WTC11 (cell line): ENCODE measurements around the gene C10orf95. TPM values are rescaled to one million over a fixed set of nuclear protein-coding genes. Genes with fewer than 3 reads are reported as not detected.

Experiments used
- ATAC-seq: fragments of 200-7000 bp; cut with Tn5 transposase; 2 replicates; pipeline ENCODE4 v1.10.0; 2021; ENCODE audit warnings: mild to moderate bottlenecking, moderate library complexity
- CTCF ChIA-PET: fragments of 300-600 bp; sonication (Branson Sonifier 250); formaldehyde crosslinking; loops from one replicate; lab custom pipeline; 2021; ENCODE audit warnings: antibody characterized with exemption; lab: Charles Lee
- POLR2A ChIA-PET: fragments of 350-600 bp; sonication (Branson Sonifier 250); formaldehyde crosslinking; loops from one replicate; lab custom pipeline; 2021; ENCODE audit warnings: antibody characterized with exemption; lab: Charles Lee
- DNase-seq: peaks from one replicate; pipeline ENCODE4 v3.0.0; 2021; ENCODE audit warnings: low spot score
- H3K27ac Mint-ChIP-seq: 2 replicates; pipeline ENCODE4 v1.8.0; 2021; ENCODE audit warnings: mixed read lengths
- H3K27me3 Mint-ChIP-seq: 2 replicates; pipeline ENCODE4 v1.8.0; 2021; ENCODE audit warnings: low read depth, mild to moderate bottlenecking, moderate library complexity, mixed read lengths
- H3K36me3 Mint-ChIP-seq: 2 replicates; pipeline ENCODE4 v1.8.0; 2021; ENCODE audit warnings: mixed read lengths
- H3K4me1 Mint-ChIP-seq: 2 replicates; pipeline ENCODE4 v1.8.0; 2022; ENCODE audit warnings: mixed read lengths
- H3K4me3 Mint-ChIP-seq: 2 replicates; pipeline ENCODE4 v1.8.0; 2021; ENCODE audit warnings: mild to moderate bottlenecking, moderate library complexity, mixed read lengths
- H3K9me3 Mint-ChIP-seq: 2 replicates; pipeline ENCODE4 v1.8.0; 2021; ENCODE audit warnings: mixed read lengths
- AR ChIP-seq: fragments of 250-450 bp; sonication (Bioruptor Pico); IDR thresholded peaks from 2 replicates; pipeline ENCODE4 v1.9.0; 2021; ENCODE audit warnings: mild to moderate bottlenecking
- ATF1 ChIP-seq: sonication (generic); formaldehyde crosslinking; IDR thresholded peaks from 2 replicates; pipeline ENCODE4 v1.8.1; 2023; ENCODE audit warnings: mild to moderate bottlenecking, moderate library complexity, missing genetic modification reagents
- ATF2 ChIP-seq: sonication (generic); formaldehyde crosslinking; IDR thresholded peaks from 2 replicates; pipeline ENCODE4 v1.8.1; 2022; ENCODE audit warnings: low read depth, missing genetic modification reagents, borderline replicate concordance
- CBFB ChIP-seq: sonication (generic); formaldehyde crosslinking; IDR thresholded peaks from 2 replicates; pipeline ENCODE4 v1.8.1; 2022; ENCODE audit warnings: mild to moderate bottlenecking, low read depth, missing genetic modification reagents
- CTCF ChIP-seq: fragments of 200-600 bp; IDR thresholded peaks from 2 replicates; pipeline ENCODE4 v1.8.0; 2022; ENCODE audit warnings: antibody characterized with exemption
- E2F1 ChIP-seq: sonication (generic); formaldehyde crosslinking; IDR thresholded peaks from 2 replicates; pipeline ENCODE4 v1.8.0; 2022; ENCODE audit warnings: mild to moderate bottlenecking, missing genetic modification reagents
- ERG ChIP-seq: fragments of 250-450 bp; sonication (Bioruptor Pico); IDR thresholded peaks from 2 replicates; pipeline ENCODE4 v1.8.0; 2021; ENCODE audit warnings: mild to moderate bottlenecking
- ETV6 ChIP-seq: sonication (generic); formaldehyde crosslinking; IDR thresholded peaks from 2 replicates; pipeline ENCODE4 v1.8.1; 2022; ENCODE audit warnings: mild to moderate bottlenecking, missing genetic modification reagents
- FOXP1 ChIP-seq: sonication (generic); formaldehyde crosslinking; IDR thresholded peaks from 2 replicates; pipeline ENCODE4 v1.8.0; 2022; ENCODE audit warnings: missing genetic modification reagents, mild to moderate bottlenecking, moderate library complexity, borderline replicate concordance
- KAT7 ChIP-seq: sonication (generic); formaldehyde crosslinking; IDR thresholded peaks from 2 replicates; pipeline ENCODE4 v1.8.1; 2023; ENCODE audit warnings: missing genetic modification reagents, mild to moderate bottlenecking, borderline replicate concordance
- NR1H2 ChIP-seq: sonication (generic); formaldehyde crosslinking; IDR thresholded peaks from 2 replicates; pipeline ENCODE4 v1.9.0; 2021; ENCODE audit warnings: mild to moderate bottlenecking, moderate library complexity, missing genetic modification reagents
- PRRX2 ChIP-seq: fragments of 250-450 bp; sonication (Bioruptor Pico); IDR thresholded peaks from 2 replicates; pipeline ENCODE4 v1.8.0; 2021; ENCODE audit warnings: mild to moderate bottlenecking
- SP1 ChIP-seq: sonication (generic); formaldehyde crosslinking; conservative IDR thresholded peaks from 2 replicates; pipeline ENCODE4 v1.8.1; 2022; ENCODE audit warnings: missing genetic modification reagents
- STAT6 ChIP-seq: sonication (generic); formaldehyde crosslinking; conservative IDR thresholded peaks from 2 replicates; pipeline ENCODE4 v1.8.1; 2023; ENCODE audit warnings: mild to moderate bottlenecking, low read depth, missing genetic modification reagents, moderate library complexity
- ZNF317 ChIP-seq: sonication (generic); formaldehyde crosslinking; IDR thresholded peaks from 2 replicates; pipeline ENCODE4 v1.8.1; 2023; ENCODE audit warnings: low read depth, mild to moderate bottlenecking, moderate library complexity, missing genetic modification reagents, borderline replicate concordance
- ZNF396 ChIP-seq: fragments of 250-450 bp; sonication (Bioruptor Pico); IDR thresholded peaks from 2 replicates; pipeline ENCODE4 v1.8.0; 2021; ENCODE audit warnings: mild to moderate bottlenecking, moderate library complexity, borderline replicate concordance
- ZNF425 ChIP-seq: fragments of 250-450 bp; sonication (Bioruptor Pico); conservative IDR thresholded peaks from 2 replicates; pipeline ENCODE4 v1.9.0; 2021; ENCODE audit warnings: mild to moderate bottlenecking
- total RNA-seq: library from RNA; stranded (reverse); gene quantifications from 3 replicates; pipeline ENCODE4 v1.2.3, GENCODE V29; 2021

The C10orf95 gene
- total RNA-seq, 1 experiment from 2014 or later: 0.96 TPM

GRCh38 chr10:102480396-102480795, 29.1 kb upstream of the C10orf95 start:
- no peak overlapping the region for H3K27ac Mint-ChIP-seq
- ChIA-PET POLR2A (no interaction called here), CTCF (interaction anchor here (1.3 to 5.1 kb wide), 7 partner anchors 19 to 250 kb away, joined by 3 to 33 read pairs (median 18); partner anchors contain the start of gene SUFU)
- TF ChIP-seq STAT6: no peak
- TF ChIP-seq CTCF: no peak
- no peak for TF ChIP-seq AR (CRISPR knock-in tag)
- no peak for TF ChIP-seq ATF2 (CRISPR knock-in tag)
- no peak for TF ChIP-seq NR1H2 (CRISPR knock-in tag)
- no peak for TF ChIP-seq ZNF396 (CRISPR knock-in tag)
- TF ChIP-seq SP1 (CRISPR knock-in tag): no peak
- TF ChIP-seq CBFB (CRISPR knock-in tag): no peak
- no peak for TF ChIP-seq ZNF317 (CRISPR knock-in tag)
- no peak for TF ChIP-seq PRRX2 (CRISPR knock-in tag)
- no peak for TF ChIP-seq E2F1 (CRISPR knock-in tag)
- no peak for TF ChIP-seq FOXP1
- TF ChIP-seq KAT7 (CRISPR knock-in tag): no peak
- TF ChIP-seq ZNF425: no peak
- TF ChIP-seq ETV6 (CRISPR knock-in tag): no peak
- TF ChIP-seq ATF1 (CRISPR knock-in tag): no peak
- no peak for TF ChIP-seq ERG (CRISPR knock-in tag)
- H3K27me3 Mint-ChIP-seq: no peaks in the 10 kb centered on the region
- DNase-seq (no peak), ATAC-seq (no peak)
- peaks cover 49% of the 10 kb centered on the region for H3K36me3 Mint-ChIP-seq
- no peak overlapping the region for H3K4me3 Mint-ChIP-seq
- H3K9me3 Mint-ChIP-seq: no peaks in the 10 kb centered on the region
- H3K4me1 Mint-ChIP-seq: no peaks in the 10 kb centered on the region
